GM18951 (cell line): ENCODE results near the gene DPEP3.
A peak's percentile ranks its signal among the peaks of the same experiment; 100 is the strongest.
"Not testable (repeated sequence)": the region's sequence is repeated elsewhere in the genome, so short reads cannot be mapped to it uniquely, and the experiment has no call there.

Experiments
- POLR2A ChIP-seq: IDR thresholded peaks from 4 replicates; pipeline ENCODE4 v1.6.1; 2011; ENCODE audit warnings: mild to moderate bottlenecking; ENCODE audit not compliant: insufficient read length, insufficient read depth; ENCODE audit errors: extremely low read depth
- in situ Hi-C: fragments of 300-500 bp; cut with MboI; formaldehyde crosslinking; loops from one replicate; pipeline ENCODE4 v1.12.0; 2022; ENCODE audit warnings: low sequenced_read_pairs, mixed read lengths, inconsistent platforms; ENCODE audit not compliant: unreplicated experiment

The DPEP3 gene

GRCh38 chr16:68000450-68000849 is 20.2 kb upstream of the DPEP3 start:
- TF ChIP-seq POLR2A: no peak
- in situ Hi-C loops: no loop called here

- in situ Hi-C loops: no loop called here
- TF ChIP-seq POLR2A: no peak
These were observed 19.7 kb upstream of the DPEP3 start for GRCh38 chr16:67999985-68000384.

GRCh38 chr16:67998779-67999688 is 18.7 kb upstream of the DPEP3 start, which contains the start of gene DPEP2:
DPEP2 (minus strand) TSS chr16:67999484; CDS start chr16:67993212, 6,272 bp downstream.
- in situ Hi-C loops: not testable (repeated sequence)

GRCh38 chr16:67998231-67998778 is 18.0 kb upstream of the DPEP3 start:
- in situ Hi-C loops: not testable (repeated sequence)

More at GRCh38 chr16:67998779-67999688, 18.7 kb upstream of the DPEP3 start, which contains the start of gene DPEP2:
- peak; percentile 23 for TF ChIP-seq POLR2A

- in situ Hi-C loops: no loop called here
- no peak for TF ChIP-seq POLR2A
These were observed 16.4 kb upstream of the DPEP3 start for GRCh38 chr16:67996666-67997065.

- in situ Hi-C loops: no loop called here
- TF ChIP-seq POLR2A: no peak
These were observed 15.1 kb upstream of the DPEP3 start for GRCh38 chr16:67995423-67995822.

- in situ Hi-C loops: not testable (repeated sequence)
These were observed 13.7 kb upstream of the DPEP3 start for GRCh38 chr16:67994040-67994408.

GRCh38 chr16:67993207-67994039 is 13.1 kb upstream of the DPEP3 start:
- TF ChIP-seq POLR2A: no peak
- in situ Hi-C loops: no loop called here

- in situ Hi-C loops: no loop called here
- TF ChIP-seq POLR2A: no peak
These were observed 12.4 kb upstream of the DPEP3 start for GRCh38 chr16:67992661-67993206.

- in situ Hi-C loops: no loop called here
- no peak for TF ChIP-seq POLR2A
These were observed 9.7 kb upstream of the DPEP3 start for GRCh38 chr16:67990018-67990386.

GRCh38 chr16:67989322-67990017 is 9.2 kb upstream of the DPEP3 start:
- in situ Hi-C loops: no loop called here
- no peak for TF ChIP-seq POLR2A

- TF ChIP-seq POLR2A: no peak
- in situ Hi-C loops: no loop called here
These were observed 8.4 kb upstream of the DPEP3 start for GRCh38 chr16:67988675-67989074.
